HCT116 (cell line): ENCODE data around the gene IFI16. TPM values are rescaled to one million over a fixed set of nuclear protein-coding genes. Genes with fewer than 3 reads are reported as not detected.

Experiments used
- ATAC-seq: fragments of 200-7000 bp; cut with Tn5 transposase; 2 replicates; pipeline ENCODE4 v1.9.1; 2020; ENCODE audit warnings: mild to moderate bottlenecking, moderate library complexity
- BruUV-seq: library from RNA; stranded (reverse); fragments of 400-500 nt; replicated peaks from 2 replicates; lab custom pipeline; 2021; lab: Mats Ljungman, UMichigan
- CTCF ChIA-PET: fragments of 300-600 bp; sonication (Branson Sonifier 250); formaldehyde crosslinking; loops from one replicate; lab custom pipeline; 2021; ENCODE audit warnings: antibody characterized with exemption; lab: Charles Lee
- POLR2A ChIA-PET: fragments of 300-600, 350-600 bp; sonication (Branson Sonifier 250); formaldehyde crosslinking; loops from one replicate; lab custom pipeline; 2021; ENCODE audit warnings: antibody characterized with exemption; lab: Charles Lee
- RAD21 ChIA-PET, 2 experiments: fragments of 300-600 bp; sonication (Branson Sonifier 250); formaldehyde crosslinking; loops; one replicate each; lab custom pipeline; 2023; ENCODE audit warnings: low total read pairs in 2 of 2; ENCODE audit not compliant: uncharacterized antibody in 2 of 2, unreplicated experiment in 2 of 2, low non-redundant PET in 1 of 2; lab: Charles Lee
- DNase-seq: peaks from one replicate; pipeline ENCODE4 v3.0.0-alpha.2; 2010; ENCODE audit warnings: low read depth, low spot score
- H2AFZ ChIP-seq: fragments of 200-600 bp; shearing (Covaris generic), sonication (generic); 2 replicates; pipeline ENCODE4 v1.6.1; 2017; ENCODE audit warnings: low read depth, mixed run types, mixed read lengths, antibody characterized with exemption, low read length; ENCODE audit not compliant: poor library complexity, severe bottlenecking
- H3K27ac ChIP-seq: 2 replicates; pipeline ENCODE4 v1.5.1; 2012; ENCODE audit warnings: low read depth, low read length
- H3K27me3 ChIP-seq: fragments of 200-600 bp; sonication (generic); 2 replicates; pipeline ENCODE4 v1.6.1; 2016; ENCODE audit warnings: mixed run types, low read length, mixed read lengths; ENCODE audit not compliant: insufficient read depth
- H3K36me3 ChIP-seq, 2 experiments: fragments of 200-500 bp in 1 of 2; fragments of 200-600 bp in 1 of 2; sonication (Bioruptor generic) in 1 of 2; sonication (generic) in 1 of 2; 2 replicates each; pipeline versions ENCODE4 v1.5.1 to v1.6.1; 2014 to 2016; ENCODE audit warnings: low read length in 2 of 2, inconsistent platforms in 1 of 2, mixed read lengths in 1 of 2, mixed run types in 1 of 2; ENCODE audit not compliant: insufficient read depth in 2 of 2, control insufficient read depth in 1 of 2
- H3K4me1 ChIP-seq, 2 experiments: fragments of 200-600 bp in 1 of 2; sonication (generic) in 1 of 2; 2 replicates each; pipeline versions ENCODE4 v1.5.1 to v1.6.1; 2012 to 2017; ENCODE audit warnings: low read length in 2 of 2, inconsistent platforms in 1 of 2, mild to moderate bottlenecking in 1 of 2, mixed read lengths in 1 of 2, mixed run types in 1 of 2, moderate library complexity in 1 of 2; ENCODE audit not compliant: insufficient read depth in 2 of 2, control insufficient read depth in 1 of 2
- H3K4me2 ChIP-seq: fragments of 200-600 bp; sonication (generic); 2 replicates; pipeline ENCODE4 v1.6.1; 2017; ENCODE audit warnings: mixed run types, low read length, mixed read lengths
- H3K4me3 ChIP-seq, 2 experiments: fragments of 200-600 bp in 1 of 2; sonication (generic) in 1 of 2; replicated peaks in 1 of 2; 2 replicates each; pipeline ENCODE4 v1.5.1; 2011 to 2016; ENCODE audit warnings: low read length in 2 of 2, control low read depth in 1 of 2, low read depth in 1 of 2, mild to moderate bottlenecking in 1 of 2, mixed read lengths in 1 of 2, mixed run types in 1 of 2
- H3K79me2 ChIP-seq: fragments of 200-600 bp; sonication (generic); 2 replicates; pipeline ENCODE4 v1.6.1; 2017; ENCODE audit warnings: mild to moderate bottlenecking, mixed run types, low read length, moderate library complexity, mixed read lengths; ENCODE audit not compliant: insufficient read depth
- H3K9ac ChIP-seq: fragments of 200-600 bp; sonication (generic); 2 replicates; pipeline ENCODE4 v1.6.1; 2016; ENCODE audit warnings: low read length, mixed read lengths
- H3K9me2 ChIP-seq: fragments of 200-600 bp; sonication (generic), shearing (Covaris generic); 2 replicates; pipeline ENCODE4 v1.6.1; 2017; ENCODE audit warnings: mixed run types, mild to moderate bottlenecking, moderate library complexity; ENCODE audit not compliant: insufficient read depth
- H3K9me3 ChIP-seq, 2 experiments: fragments of 200-500 bp in 1 of 2; fragments of 200-600 bp in 1 of 2; sonication (Bioruptor generic) in 1 of 2; sonication (generic) in 1 of 2; 2 replicates each; pipeline ENCODE4 v1.6.1; 2014 to 2017; ENCODE audit warnings: low read length in 2 of 2, mixed read lengths in 2 of 2, inconsistent platforms in 1 of 2, low read depth in 1 of 2, mild to moderate bottlenecking in 1 of 2, mixed run types in 1 of 2, moderate library complexity in 1 of 2; ENCODE audit not compliant: control insufficient read depth in 1 of 2, insufficient read depth in 1 of 2
- H4K20me1 ChIP-seq: fragments of 200-600 bp; sonication (generic), shearing (Covaris generic); 2 replicates; pipeline ENCODE4 v1.6.1; 2017; ENCODE audit warnings: mixed run types, mild to moderate bottlenecking, moderate library complexity; ENCODE audit not compliant: insufficient read depth
- CEBPB ChIP-seq: IDR thresholded peaks from 2 replicates; pipeline ENCODE4 v1.6.1; 2012; ENCODE audit warnings: low read depth
- EZH2 ChIP-seq: fragments of 200-600 bp; sonication (generic); IDR thresholded peaks from 2 replicates; pipeline ENCODE4 v1.6.1; 2017; ENCODE audit warnings: antibody characterized with exemption, mixed run types
- SRF ChIP-seq: IDR thresholded peaks from 2 replicates; pipeline ENCODE4 v1.6.1; 2012; ENCODE audit warnings: low read depth
- TCF7L2 ChIP-seq: IDR thresholded peaks from 2 replicates; pipeline ENCODE4 v1.7.0; 2011; ENCODE audit warnings: borderline replicate concordance, inconsistent platforms; ENCODE audit not compliant: insufficient read depth, insufficient read length; ENCODE audit errors: extremely low read depth
- ZNF274 ChIP-seq: fragments of 200-500 bp; sonication (Bioruptor generic); IDR thresholded peaks from 2 replicates; pipeline ENCODE4 v1.6.1; 2014; ENCODE audit warnings: mild to moderate bottlenecking, low read depth, low read length, inconsistent platforms
- intact Hi-C: fragments of 100-400 bp; cut with micrococcal nuclease; formaldehyde crosslinking; loops from 2 replicates; pipeline ENCODE4 v1.10.0; 2022
- total RNA-seq: library from RNA; stranded (reverse); gene quantifications from one replicate; pipeline ENCODE4 v1.2.1, GENCODE V29; 2021; ENCODE audit not compliant: unreplicated experiment

The IFI16 gene
- total RNA-seq, 1 experiment from 2014 or later, result 1.6 TPM

GRCh38 chr1:158969855-158970254 is 39.9 kb upstream of the IFI16 start:
- DNase-seq, result no peak
- no peak overlapping the region for H3K9ac ChIP-seq

GRCh38 chr1:158972841-158973240 is 36.9 kb upstream of the IFI16 start:
- H3K36me3 ChIP-seq, result no peaks in the 10 kb centered on the region
- ATAC-seq (no peak), DNase-seq (no peak)
- ChIA-PET CTCF (no interaction called here), RAD21 (no interaction called here), POLR2A (no interaction called here)
- H3K79me2 ChIP-seq, result no peaks in the 10 kb centered on the region
- no peaks in the 10 kb centered on the region for H3K9me3 ChIP-seq
- H3K9ac ChIP-seq, result no peak overlapping the region
- H2AFZ ChIP-seq, result no peak overlapping the region
- no peak overlapping the region for H3K4me3 ChIP-seq
- H3K9me2 ChIP-seq, result no peaks in the 10 kb centered on the region
- H3K27me3 ChIP-seq, result no peaks in the 10 kb centered on the region
- no peak overlapping the region for H3K4me2 ChIP-seq
- H4K20me1 ChIP-seq, result no peaks in the 10 kb centered on the region
- no TSS peak for BruUV-seq
- no peak overlapping the region for H3K27ac ChIP-seq
- TF ChIP-seq ZNF274 (no peak), EZH2 (no peak), TCF7L2 (no peak)
- TF ChIP-seq, all 23 proteins: peak for 0
- no peaks in the 10 kb centered on the region for H3K4me1 ChIP-seq
- intact Hi-C loops, result no loop called here

More at GRCh38 chr1:158969855-158970254, 39.9 kb upstream of the IFI16 start:
- no peaks in the 10 kb centered on the region for H4K20me1 ChIP-seq
- H3K27me3 ChIP-seq, result no peaks in the 10 kb centered on the region
- H3K9me3 ChIP-seq, result no peaks in the 10 kb centered on the region
- H3K27ac ChIP-seq, result no peak overlapping the region
- H3K4me1 ChIP-seq, result no peaks in the 10 kb centered on the region
- no peaks in the 10 kb centered on the region for H3K9me2 ChIP-seq
- BruUV-seq, result no TSS peak
- ATAC-seq, result no peak
- H2AFZ ChIP-seq, result no peak overlapping the region
- TF ChIP-seq SRF (no peak), CEBPB (no peak), TCF7L2 (no peak)
- no peaks in the 10 kb centered on the region for H3K36me3 ChIP-seq
- ChIA-PET POLR2A (no interaction called here), CTCF (no interaction called here), RAD21 (no interaction called here)
- H3K79me2 ChIP-seq, result no peaks in the 10 kb centered on the region
- intact Hi-C loops, result no loop called here
- no peak overlapping the region for H3K4me2 ChIP-seq
- no peak overlapping the region for H3K4me3 ChIP-seq
